Central memory CD4-positive, alpha-beta T cell (primary cell): ENCODE measurements around the gene PPP2CA.
"Not testable (repeated sequence)": the region's sequence is repeated elsewhere in the genome, so short reads cannot be mapped to it uniquely, and the experiment has no call there.

Source experiments
- DNase-seq: peaks from one replicate; pipeline ENCODE4 v3.0.0; 2022

Gene PPP2CA

GRCh38 chr5:134245101-134245604 is 19.3 kb upstream of the PPP2CA start:
- no peak for DNase-seq

- DNase-seq: no peak
Observed at GRCh38 chr5:134242146-134242545, 16.3 kb upstream of the PPP2CA start.

- DNase-seq: no peak
Observed at GRCh38 chr5:134240421-134240962, 14.6 kb upstream of the PPP2CA start.

DNA sequence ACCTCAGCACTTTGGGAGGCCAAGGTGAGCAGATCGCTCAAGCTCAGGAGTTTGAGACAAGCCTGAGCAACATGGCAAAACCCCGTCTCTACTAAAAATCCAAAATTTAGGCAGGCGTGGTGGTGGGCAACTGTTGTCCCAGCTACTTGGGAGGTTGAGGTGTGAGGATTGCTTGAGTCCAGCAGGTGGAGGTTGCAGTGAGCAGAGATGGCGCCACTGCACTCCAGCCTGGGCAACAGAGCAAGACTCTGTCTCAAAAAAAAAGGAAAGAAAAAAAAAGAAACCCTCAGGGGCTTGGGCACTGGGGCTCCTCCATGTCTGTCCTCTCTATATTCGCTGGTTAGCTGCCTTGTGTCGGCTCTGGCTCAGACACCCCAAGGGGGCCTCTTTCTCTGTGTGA is 10.9 kb upstream of the PPP2CA start:
- DNase-seq: no peak

DNA sequence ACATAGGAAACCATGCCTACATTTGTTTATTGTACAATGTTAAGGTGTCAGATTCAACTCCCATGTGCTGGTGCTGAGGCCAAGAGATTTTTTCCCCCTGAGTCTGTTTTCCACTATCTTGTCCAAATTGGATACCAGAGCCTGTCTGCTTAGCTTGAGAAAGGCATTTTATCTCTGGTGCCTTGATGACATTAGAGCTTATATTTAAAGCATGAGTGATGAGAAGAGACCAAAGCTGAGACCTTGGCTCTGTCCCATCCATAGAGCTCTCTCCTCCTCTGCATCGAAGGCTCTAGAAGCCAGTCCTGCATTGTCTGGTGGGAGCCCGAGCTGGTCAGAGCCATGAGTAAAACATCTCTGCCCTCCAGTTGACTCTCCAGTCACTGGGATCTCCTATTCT is 10.4 kb upstream of the PPP2CA start:
- no peak for DNase-seq

DNA sequence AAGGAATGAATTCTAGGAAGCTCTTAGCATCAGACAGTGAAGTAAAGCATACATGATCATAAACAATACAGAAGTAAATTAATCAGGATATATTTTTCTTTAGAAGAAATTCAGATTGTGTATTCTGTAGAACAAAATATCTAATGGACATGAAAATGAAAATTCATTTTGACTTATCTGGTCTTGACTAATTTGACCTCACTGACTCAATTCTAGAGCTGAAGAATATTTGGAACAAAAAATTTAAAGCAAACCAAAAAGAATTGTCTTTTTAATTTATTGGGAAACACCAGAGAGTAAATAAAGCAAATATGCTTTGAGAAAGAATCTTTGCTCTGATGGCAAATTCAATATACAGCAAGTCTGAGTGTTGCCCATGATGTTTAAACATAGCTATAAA is 2.8 kb upstream of the PPP2CA start:
- no peak for DNase-seq

DNA sequence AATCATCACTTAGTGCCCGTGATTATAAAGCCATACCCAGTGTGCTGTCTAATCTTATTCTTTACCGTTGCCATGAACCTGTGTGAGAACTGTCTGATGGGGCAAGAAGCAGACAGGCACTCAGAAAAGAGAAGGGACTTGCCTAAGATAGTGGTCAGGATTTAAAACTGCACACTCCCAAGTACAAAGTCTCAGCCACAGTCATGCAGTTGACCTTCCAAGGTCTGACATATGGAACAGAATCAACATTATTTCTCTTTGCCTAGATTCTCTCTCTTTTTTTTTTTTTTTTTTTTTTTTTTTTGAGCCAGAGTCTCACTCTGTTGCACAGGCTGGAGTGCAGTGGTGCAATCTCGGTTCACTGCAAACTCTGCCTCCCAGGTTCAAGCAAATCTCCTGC is 1.9 kb upstream of the PPP2CA start:
- no peak for DNase-seq

DNA sequence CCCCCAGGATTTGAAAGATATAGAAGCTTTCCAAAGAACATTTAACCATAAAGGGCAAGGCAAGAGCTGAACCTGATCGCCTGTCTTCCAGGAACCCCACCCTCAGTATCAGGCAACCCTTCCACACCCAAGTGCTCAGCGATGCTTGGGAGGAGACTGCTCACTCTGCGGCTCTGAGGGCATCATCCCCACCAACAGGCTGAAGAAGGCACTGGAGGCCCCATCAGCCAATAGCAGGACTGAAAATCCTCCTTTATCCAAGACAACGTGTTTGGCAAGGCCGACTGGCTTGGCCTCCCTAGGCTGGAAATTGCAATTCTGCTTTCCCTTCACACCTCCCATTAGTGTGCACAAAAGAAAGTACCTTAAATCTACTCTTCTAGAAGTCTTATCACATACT is 1.4 kb upstream of the PPP2CA start:
- DNase-seq: no peak

- DNase-seq: peak; percentile 93
Observed at GRCh38 chr5:134226441-134227192, 744 bp upstream of the PPP2CA start.

GRCh38 chr5:134224888-134225779 is 739 bp downstream of the PPP2CA start:
- DNase-seq: peak; percentile 62

GRCh38 chr5:134223406-134224248 is 2.2 kb downstream of the PPP2CA start:
- DNase-seq: no peak

GRCh38 chr5:134221690-134222089 is 4.2 kb downstream of the PPP2CA start:
- DNase-seq: not testable (repeated sequence)

DNA sequence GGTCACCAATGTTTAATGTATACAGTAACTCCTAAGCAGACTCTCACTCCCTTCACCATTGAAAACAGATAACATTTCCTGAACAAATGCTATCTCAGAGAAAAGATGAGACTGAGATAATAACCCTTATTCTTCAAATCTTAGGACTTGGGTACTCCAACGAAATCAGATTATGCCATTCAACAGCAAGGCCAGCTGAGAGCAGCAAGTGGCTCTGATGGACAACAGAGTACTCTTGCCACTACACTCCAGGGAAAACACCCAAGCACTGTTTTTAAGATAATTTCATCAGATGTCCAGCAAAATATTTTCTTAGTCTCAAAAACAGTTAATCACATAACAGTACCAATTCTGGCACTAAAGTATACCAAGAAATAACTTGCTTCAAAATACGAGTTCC is 10.1 kb downstream of the PPP2CA start:
- no peak for DNase-seq

DNA sequence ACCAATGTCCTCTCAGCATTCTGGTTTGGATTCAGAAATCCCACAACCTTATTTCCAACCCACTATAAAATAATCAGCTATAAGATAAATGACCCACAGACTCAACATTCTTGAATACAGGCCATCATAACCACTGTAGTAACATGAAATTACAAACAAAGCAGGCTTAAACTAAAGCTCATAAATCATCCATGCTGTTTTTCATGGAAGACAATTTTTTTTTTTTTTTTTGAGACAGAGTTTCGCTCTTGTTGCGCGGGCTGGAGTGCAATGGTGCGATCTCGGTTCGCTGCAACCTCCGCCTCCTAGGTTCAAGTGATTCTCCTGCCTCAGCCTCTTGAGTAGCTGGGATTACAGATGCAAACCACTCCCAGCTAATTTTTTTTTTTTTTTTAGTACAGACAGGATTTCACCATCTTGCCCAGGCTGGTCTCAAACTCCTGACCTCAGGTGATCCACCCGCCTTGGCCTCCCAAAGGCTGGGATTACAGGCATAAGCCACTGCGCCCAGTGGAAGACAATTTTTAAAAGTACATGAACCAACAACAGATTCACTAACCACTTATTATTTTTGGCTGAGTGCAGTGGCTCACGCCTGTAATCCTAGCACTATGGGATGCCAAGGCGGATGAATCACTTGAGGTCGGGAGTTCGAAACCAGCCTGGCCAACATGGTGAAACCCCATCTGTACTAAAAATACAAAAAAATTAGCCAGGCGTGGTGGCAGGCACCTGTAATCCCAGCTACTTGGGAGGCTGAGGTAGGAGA is 14.4 kb downstream of the PPP2CA start:
- not testable (repeated sequence) for DNase-seq

DNA sequence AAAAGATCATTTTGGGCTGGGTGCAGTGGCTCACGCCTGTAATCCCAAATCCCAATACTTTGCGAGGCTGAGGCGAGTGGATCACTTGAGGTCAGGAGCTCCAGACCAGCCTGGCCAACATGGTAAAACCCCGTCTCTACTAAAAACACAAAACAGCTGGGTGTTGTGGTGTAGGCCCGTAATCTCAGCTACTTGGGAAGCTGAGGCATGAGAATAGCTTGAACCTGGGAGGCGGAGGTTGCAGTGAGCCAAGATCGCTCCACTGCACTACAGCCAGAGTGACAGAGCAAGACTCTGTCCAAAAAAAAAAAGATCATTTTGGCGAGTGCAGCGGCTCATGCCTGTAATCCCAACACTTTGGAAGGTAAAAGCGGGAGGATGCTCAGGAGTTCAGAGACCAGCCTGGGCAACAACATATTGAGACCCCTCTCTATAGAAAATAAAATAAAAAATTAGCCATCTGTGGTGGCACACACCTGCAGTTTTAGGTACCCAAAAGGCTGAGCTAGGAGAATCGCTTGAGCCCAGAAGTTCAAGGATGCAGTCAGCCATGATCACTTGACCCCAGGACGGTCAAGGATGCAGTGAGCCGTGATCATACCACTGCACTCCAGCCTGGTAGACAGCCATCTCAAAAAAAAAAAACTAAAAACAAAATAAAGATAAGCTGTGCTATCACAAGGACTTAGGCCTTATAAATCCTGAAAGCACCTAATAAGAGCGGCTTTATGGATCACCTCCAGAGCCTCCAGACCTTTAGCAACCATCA is 16.2 kb downstream of the PPP2CA start:
- DNase-seq: no peak

GRCh38 chr5:134207696-134208095 is 18.2 kb downstream of the PPP2CA start:
- DNase-seq: no peak

DNA sequence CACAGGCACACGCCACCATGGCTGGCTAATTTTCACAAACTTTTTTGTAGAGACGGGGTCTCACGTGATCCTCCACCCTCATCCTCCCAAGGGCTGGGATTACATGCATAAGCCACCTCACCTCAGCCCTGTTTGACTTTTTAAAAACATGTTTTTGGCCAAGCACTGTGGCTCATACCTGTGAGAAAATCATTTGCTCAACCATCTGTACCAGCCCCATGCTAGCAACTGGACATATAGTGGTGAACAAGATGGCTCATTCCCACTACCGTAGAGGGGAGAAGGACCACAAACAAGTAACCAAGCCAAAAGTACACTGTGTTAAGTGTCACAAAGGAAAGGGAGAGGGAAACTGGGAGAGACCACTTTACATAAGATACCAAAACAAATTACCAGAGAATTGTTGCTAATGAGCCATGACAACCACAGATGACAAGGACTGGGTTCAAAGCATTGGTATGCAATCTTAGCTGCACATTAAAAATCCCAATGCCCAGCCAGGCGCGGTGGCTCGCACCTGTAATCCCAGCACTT is 19.2 kb downstream of the PPP2CA start:
- DNase-seq: no peak

DNA sequence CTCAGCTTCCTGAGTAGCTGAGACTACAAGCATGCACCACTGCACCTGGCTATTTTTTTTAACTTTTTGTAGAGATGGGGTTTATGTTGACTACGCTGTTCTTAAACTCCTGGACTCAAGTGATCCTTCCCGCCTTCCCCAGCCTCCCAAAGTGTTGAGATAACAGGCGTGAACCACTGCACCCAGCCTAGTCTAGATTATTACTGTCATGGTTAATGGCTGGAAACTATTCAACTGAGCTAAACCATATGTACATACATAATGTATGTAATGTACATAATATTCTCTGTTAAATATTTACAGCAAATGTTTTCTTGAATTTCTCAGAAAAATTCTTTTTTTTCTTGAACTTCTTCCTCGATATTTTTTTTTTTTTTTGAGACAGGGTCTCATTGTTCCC is 21.3 kb downstream of the PPP2CA start:
- DNase-seq: no peak

DNA sequence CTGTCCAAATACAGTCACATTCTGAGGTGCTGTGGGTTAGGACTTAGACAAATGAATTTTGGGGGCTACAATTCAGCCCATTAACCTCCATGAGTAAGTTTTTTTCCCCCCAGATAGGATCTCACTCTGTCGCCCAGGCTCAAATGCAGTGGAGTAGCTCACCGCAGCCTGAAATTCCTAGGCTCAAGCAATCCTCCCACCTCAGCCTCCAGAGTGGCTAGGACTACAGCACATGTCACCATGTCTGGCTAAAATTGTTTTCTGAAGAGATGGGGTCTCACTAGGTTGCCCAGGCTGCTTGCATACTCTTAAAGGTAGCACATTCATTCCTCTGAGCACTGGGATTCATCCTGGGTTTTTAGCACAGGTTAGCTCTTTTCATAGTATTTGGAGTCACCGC is 22.2 kb downstream of the PPP2CA start:
- DNase-seq: no peak

- no peak for DNase-seq
Observed at GRCh38 chr5:134195666-134196065, 30.2 kb downstream of the PPP2CA start.

GRCh38 chr5:134189031-134189430 is 36.8 kb downstream of the PPP2CA start:
- DNase-seq: no peak
